HG02588 (cell line): ENCODE measurements around the gene NEDD9.

Experiments used
- ATAC-seq: cut with Tn5 transposase; IDR thresholded peaks from one replicate; pipeline ENCODE4 v1.9.1; 2021; ENCODE audit warnings: mild to moderate bottlenecking, moderate library complexity; ENCODE audit not compliant: unreplicated experiment

NEDD9 gene

GRCh38 chr6:11218538-11219399 is 13.7 kb downstream of the NEDD9 start:
- no peak for ATAC-seq

DNA sequence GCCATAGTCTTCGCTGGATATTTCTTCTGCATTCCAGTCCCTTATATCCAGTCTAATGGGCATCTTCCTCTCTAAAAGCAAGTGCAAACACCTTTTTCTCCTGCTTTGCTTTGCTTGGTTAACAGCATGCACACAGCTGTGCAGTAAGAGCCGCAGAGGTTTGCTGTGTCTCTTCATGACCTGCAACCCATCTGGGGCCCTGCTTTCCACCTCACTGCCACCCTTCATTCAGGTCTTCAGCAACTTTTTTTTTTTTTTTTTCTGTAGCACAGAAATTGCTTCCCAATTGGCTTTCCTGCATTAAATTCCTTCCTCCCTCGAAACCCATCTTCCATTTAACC is 14.4 kb downstream of the NEDD9 start:
- no peak for ATAC-seq

- ATAC-seq, result no peak
Observed at GRCh38 chr6:11217360-11218101, 14.9 kb downstream of the NEDD9 start.

GRCh38 chr6:11215773-11216172 is 16.7 kb downstream of the NEDD9 start:
- no peak for ATAC-seq

DNA sequence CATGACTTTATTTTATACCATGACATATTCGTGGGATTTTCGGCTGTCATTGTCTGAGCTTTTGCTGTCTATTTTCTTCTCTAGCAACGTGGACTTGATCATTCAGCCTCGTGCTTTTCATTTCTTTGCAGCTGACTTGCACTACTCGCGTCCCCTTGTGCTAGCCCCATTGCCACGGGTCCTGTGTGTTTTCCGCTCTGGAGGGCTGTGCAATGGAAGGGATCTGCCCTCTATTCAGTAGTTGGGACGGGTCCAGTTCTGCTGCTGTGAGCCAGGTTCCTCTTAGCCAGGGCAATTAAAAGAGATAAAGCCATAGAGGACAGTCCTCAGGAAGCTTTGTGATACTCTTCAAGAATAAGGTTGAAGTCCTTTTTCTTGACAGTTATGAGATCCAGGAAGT is 17.6 kb downstream of the NEDD9 start:
- ATAC-seq, result no peak

DNA sequence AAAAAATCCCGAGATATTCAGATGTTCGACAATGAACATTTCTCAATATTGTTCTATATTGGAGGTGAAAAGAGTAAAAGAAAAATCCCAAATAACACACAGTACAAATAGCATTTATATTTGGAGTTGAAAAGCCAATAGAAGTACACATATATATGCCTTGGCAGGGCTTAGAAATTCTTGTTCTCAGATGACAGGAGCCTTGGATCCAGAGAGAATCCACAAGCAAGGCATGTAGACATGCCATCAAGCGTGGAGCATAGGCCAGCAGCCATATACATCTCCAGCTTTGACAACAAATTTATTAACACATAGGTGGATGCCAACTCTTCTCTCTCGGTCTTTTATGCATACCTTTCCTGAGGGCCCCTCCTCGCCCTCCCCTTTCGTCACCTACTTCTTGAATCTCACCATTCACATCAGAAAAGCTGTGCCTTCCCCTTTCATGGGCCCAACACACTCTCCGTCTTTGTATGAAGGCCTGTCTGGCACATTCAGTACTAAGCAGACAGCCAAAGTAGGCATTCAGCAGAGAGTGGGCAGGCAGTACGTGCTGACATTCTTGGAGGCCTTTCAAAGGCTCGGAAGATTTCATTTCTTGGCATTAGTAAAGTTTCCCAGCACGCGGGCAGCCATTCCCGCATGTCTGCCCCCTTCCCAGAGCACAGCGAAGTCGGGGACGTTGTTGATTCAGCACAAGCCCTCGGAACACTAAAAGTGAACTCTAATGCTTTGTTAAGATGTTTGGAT is 18.2 kb downstream of the NEDD9 start:
- ATAC-seq, result no peak

- ATAC-seq, result no peak
Observed at GRCh38 chr6:11213422-11214021, 18.9 kb downstream of the NEDD9 start.

- ATAC-seq, result no peak
Observed at GRCh38 chr6:11212664-11213063, 19.8 kb downstream of the NEDD9 start.

DNA sequence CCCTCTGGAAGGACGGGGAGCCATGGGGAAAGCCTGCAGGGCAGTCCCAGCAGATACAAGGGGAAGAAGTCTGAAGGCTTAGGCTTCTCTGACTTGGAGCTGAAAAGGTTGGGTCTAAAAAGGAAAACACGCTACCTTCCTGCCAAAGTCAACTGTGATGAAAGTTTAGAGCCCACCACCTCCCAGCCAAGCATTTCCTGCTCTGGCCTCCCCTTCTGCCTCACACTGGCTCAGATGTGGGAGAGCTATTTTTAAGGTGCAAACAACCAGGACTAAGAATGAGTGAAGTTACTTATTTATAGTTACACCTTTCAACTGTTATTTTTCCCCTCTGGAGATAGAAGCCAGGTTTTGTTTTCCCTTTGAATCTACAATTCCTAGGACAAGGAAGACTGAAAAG is 21.2 kb downstream of the NEDD9 start:
- no peak for ATAC-seq

GRCh38 chr6:11210386-11211138 is 21.9 kb downstream of the NEDD9 start:
- no peak for ATAC-seq

- ATAC-seq, result no peak
Observed at GRCh38 chr6:11209906-11210305, 22.6 kb downstream of the NEDD9 start.

DNA sequence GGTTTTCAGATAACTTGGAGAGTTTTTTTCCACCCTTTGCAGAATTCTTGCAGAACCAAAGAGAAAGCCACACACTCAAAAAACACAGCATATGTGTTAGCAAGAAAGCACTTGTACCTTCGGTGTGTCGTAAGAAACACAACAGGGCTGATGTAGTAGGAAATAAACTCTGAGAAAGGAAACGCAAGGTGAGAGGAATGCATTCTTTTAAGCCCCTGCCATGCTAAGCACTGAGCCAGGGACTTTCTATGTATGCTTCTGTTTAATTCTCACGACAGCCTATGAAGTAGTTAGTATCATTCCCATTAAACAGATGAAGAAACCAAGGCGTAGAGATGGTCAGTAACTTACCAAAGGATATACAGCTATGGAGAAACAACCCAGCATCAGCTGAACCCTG is 23.1 kb downstream of the NEDD9 start:
- no peak for ATAC-seq

DNA sequence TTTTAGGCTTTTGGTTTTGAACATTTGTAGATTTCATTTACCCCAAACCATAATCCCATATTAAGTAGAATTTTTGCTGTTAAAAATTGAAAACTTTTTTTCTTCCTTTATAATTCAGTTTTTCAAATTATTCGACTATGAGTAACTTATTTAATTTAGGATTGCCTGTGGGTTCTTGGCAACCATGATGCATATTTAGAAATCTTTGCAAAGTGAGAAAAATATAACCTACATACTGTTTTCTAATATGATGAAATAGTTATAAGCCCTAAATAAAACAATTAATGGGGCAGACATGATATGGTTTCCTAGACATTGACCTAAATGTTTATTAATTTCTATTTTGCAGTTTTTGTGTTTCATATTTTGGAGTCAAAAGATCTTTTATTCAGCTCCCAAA is 23.6 kb downstream of the NEDD9 start:
- no peak for ATAC-seq

GRCh38 chr6:11208267-11208666 is 24.2 kb downstream of the NEDD9 start:
- no peak for ATAC-seq

GRCh38 chr6:11207199-11207968 is 25.1 kb downstream of the NEDD9 start:
- no peak for ATAC-seq

- ATAC-seq, result no peak
Observed at GRCh38 chr6:11206576-11206975, 25.9 kb downstream of the NEDD9 start.

DNA sequence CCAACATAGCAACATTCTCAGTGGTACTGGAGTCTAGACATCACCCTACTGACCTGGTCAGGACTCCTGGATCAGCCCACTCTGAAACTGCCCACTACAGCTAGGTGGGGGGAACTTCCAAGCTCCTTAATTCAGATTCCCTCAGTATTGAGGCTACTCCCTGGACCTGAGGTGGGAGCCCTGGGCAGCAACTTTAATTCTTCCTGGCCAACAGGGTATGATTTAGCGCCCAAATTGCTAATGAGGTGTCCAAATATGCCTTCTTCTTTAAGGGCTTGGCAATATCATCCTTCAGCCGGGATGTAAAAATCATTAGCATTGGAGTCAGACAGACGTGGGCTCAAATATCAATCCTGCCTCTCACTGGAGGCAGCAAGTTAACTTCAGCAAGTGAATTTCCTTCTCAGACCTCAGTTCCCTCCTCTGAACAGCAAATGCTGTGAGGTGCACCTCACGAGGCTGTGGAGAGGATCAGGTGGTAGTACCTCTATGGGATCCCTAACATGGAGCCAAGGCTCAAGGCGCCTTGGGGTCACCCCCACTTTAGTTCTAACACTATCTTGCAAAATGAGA is 27.6 kb downstream of the NEDD9 start:
- no peak for ATAC-seq

- no peak for ATAC-seq
Observed at GRCh38 chr6:11204005-11204399, 28.5 kb downstream of the NEDD9 start.

GRCh38 chr6:11203306-11204004 is 29.0 kb downstream of the NEDD9 start:
- no peak for ATAC-seq
